ENCODE results near the gene SAMD9L.

SAMD9L gene

GRCh38 chr7:93148144-93148543 lies at the start of gene SAMD9L:
SAMD9L (minus strand) TSS chr7:93148385; CDS start chr7:93135971, 12,414 bp downstream.
- DNase-seq, result peak; percentile 34

- no peak for DNase-seq
Measured at GRCh38 chr7:93196336-93196735, 48.2 kb upstream of the SAMD9L start.

- DNase-seq, result no peak
Measured at GRCh38 chr7:93194386-93194785, 46.2 kb upstream of the SAMD9L start.

- DNase-seq, result no peak
Measured at GRCh38 chr7:93188870-93189634, 40.9 kb upstream of the SAMD9L start.

- DNase-seq, result no peak
Measured at GRCh38 chr7:93185303-93186027, 37.3 kb upstream of the SAMD9L start.

- no peak for DNase-seq
Measured at GRCh38 chr7:93179173-93179572, 31.0 kb upstream of the SAMD9L start.

- DNase-seq, result peak; percentile 19
Measured at GRCh38 chr7:93178213-93178612, 30.0 kb upstream of the SAMD9L start.

GRCh38 chr7:93176992-93177580 lies 28.9 kb upstream of the SAMD9L start:
- no peak for DNase-seq

- DNase-seq, result no peak
Measured at GRCh38 chr7:93175219-93175618, 27.0 kb upstream of the SAMD9L start.

- DNase-seq, result no peak
Measured at GRCh38 chr7:93172683-93173082, 24.5 kb upstream of the SAMD9L start.

GRCh38 chr7:93171606-93172226 lies 23.5 kb upstream of the SAMD9L start:
- no peak for DNase-seq

- DNase-seq, result peak; percentile 46
Measured at GRCh38 chr7:93165447-93165846, 17.3 kb upstream of the SAMD9L start.

- no peak for DNase-seq
Measured at GRCh38 chr7:93164766-93165165, 16.6 kb upstream of the SAMD9L start.

GRCh38 chr7:93161181-93161762 lies 13.1 kb upstream of the SAMD9L start:
- DNase-seq, result no peak

GRCh38 chr7:93160410-93160809 lies 12.2 kb upstream of the SAMD9L start:
- DNase-seq, result no peak

- no peak for DNase-seq
Measured at GRCh38 chr7:93159490-93159889, 11.3 kb upstream of the SAMD9L start.

- no peak for DNase-seq
Measured at GRCh38 chr7:93156884-93157283, 8.7 kb upstream of the SAMD9L start.

- no peak for DNase-seq
Measured at GRCh38 chr7:93150200-93150835, 2.1 kb upstream of the SAMD9L start.

GRCh38 chr7:93148727-93149126 lies 542 bp upstream of the SAMD9L start:
- no peak for DNase-seq

- peak; percentile 54 for DNase-seq
Measured at GRCh38 chr7:93147363-93147762, 822 bp downstream of the SAMD9L start.

GRCh38 chr7:93146472-93147141 lies 1.6 kb downstream of the SAMD9L start:
- no peak for DNase-seq

GRCh38 chr7:93146036-93146435 lies 2.1 kb downstream of the SAMD9L start:
- DNase-seq, result no peak
